ENCODE measurements around the gene XKR7.

The XKR7 gene

GRCh38 chr20:32006841-32007786, 39.2 kb downstream of the XKR7 start:
- intact Hi-C loops (cut with DNase I), result no loop called here
- no peak for DNase-seq

DNA sequence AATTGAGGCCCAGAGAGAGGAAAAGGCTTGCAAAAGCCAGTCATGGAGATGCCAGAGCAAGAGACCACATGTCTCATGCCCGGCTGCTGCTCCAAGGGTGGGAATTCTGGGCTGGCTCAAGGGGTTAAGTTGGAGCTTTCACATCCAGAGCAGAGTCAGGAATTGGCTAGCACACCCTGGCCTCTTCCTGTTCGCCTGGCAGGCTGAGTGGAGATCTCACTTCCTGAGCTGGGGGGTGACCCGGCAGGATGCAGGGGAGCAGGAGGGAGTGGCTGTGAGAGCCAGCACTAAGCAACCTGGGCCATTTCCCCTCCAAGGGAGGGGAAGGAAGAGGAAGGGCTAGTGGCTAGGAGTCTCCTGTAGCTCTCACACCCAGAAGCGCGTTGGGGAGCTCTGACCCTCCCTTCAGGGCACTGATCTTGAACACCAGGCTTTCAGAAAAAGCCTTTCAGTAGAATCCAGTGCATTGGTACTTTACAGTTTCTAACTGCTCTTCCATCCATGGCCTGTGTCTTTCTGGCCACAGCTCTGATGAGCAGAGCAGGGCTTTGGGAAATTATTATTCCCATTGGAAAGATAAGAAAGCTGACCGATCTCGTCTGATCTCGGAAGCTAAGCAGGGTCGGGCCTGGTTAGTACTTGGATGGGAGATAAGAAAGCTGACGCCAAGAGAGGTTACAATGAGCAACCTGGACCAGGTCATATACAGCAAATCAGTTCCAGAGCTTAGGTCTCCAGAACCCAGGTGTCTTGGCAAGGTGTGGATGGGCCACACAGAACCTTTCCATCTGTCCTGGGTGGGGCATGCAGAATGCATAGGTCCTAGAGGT, 40.1 kb downstream of the XKR7 start:
- DNase-seq, result no peak
- intact Hi-C loops (cut with DNase I), result no loop called here

DNA sequence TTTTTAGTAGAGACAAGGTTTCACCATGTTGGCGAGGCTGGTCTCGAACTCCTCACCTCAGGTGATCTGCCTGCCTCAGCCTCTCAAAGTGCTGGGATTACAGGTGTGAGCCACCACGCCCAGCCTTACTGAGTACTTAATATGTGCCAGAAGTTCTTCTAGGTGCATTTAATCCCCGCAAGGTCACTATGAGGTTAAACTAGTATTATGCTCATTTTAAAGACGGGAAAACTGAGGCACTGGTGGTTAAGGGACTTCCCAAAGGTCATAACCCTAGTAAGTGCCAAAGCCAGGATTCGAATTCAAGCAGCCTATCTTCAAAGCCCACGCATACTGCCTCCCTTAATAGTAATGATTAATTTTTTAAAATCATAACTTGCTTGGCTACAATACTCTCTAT, 41.6 kb downstream of the XKR7 start:
- intact Hi-C loops (cut with DNase I), result no loop called here
- no peak for DNase-seq

DNA sequence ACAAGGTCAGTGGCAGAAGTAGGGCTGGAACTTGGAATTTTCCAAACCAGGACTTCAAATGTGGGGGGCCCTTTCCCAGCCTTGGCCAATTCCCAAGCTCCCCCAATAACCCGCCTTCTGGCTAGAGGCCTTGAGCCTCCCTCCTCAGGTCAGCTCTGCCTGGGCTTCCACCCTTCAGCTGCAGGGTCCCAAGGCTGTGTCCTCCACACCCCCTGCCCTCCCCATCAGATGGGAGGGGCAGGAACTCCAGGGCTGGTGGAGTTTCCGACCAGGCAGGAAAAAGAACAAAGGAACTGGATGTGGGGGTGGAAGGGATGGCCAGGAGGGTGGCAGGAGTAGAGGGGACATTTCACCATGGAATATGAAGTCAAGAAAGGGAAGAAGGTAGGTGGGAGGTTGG, 42.1 kb downstream of the XKR7 start, which contains the start of gene CCM2L:
Gene CCM2L (plus strand): TSS at position 338 of the 400 bp plus-strand sequence. CDS start 17 bp downstream, at position 355.
- intact Hi-C loops (cut with DNase I), result no loop called here
- DNase-seq, result no peak

- intact Hi-C loops (cut with DNase I), result no loop called here
- no peak for DNase-seq
Observed at GRCh38 chr20:32010666-32011065, 42.7 kb downstream of the XKR7 start.

GRCh38 chr20:32012159-32012688, 44.3 kb downstream of the XKR7 start:
- intact Hi-C loops (cut with DNase I), result no loop called here
- DNase-seq, result no peak

DNA sequence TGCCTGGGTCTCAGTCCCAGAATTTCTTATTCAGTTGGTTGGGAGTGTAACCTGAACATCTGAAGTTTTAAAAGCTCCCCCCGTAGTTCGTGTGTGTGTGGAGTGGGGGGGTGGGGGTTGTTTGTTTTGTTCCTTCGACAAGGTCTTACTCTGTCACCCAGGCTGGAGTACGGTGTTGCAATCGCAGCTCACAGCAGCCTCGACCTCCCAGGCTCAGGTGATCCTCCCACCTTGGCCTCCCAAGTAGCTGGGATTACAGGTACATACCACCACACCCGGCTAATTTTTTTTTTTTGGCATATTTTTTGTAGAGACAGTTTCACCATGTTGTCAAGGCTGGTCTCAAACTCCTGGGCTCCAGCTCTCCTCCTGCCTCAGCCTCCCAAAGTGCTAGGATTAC, 45.4 kb downstream of the XKR7 start:
- DNase-seq, result no peak

GRCh38 chr20:32017711-32018251, 49.8 kb downstream of the XKR7 start:
- intact Hi-C loops (cut with DNase I), result no loop called here
- DNase-seq, result no peak

More for the DNA sequence above, 45.4 kb downstream of the XKR7 start:
- intact Hi-C loops (cut with DNase I), result no loop called here

GRCh38 chr20:32018269-32019155, 50.6 kb downstream of the XKR7 start:
- intact Hi-C loops (cut with DNase I), result no loop called here
- DNase-seq, result peak in 12 of 42 donors; percentile 12 to 63 (median 32)

DNA sequence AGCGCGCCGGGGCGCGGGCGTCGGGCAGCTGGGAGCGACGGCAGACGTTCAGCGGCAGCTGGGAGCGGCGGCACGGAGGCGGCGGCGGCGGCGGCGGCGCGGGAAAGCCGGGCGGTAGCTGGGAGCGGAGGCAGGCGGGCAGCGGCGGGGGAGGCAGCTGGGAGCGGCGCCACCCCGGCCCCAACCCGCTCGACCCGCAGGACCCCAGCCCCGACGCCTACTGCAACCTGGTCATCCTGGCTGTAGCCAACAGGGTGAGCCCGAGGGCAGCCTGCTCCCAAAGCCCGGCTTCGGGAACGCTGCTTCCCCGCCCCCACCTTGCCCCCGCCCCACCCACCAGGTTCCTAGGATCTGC, 51.2 kb downstream of the XKR7 start:
- peak in 2 of 42 donors; percentile 11 to 52 for DNase-seq

GRCh38 chr20:32019563-32020463, 51.9 kb downstream of the XKR7 start:
- DNase-seq, result no peak
- intact Hi-C loops (cut with DNase I), result no loop called here

More for the DNA sequence above, 51.2 kb downstream of the XKR7 start:
- intact Hi-C loops (cut with DNase I), result no loop called here

DNA sequence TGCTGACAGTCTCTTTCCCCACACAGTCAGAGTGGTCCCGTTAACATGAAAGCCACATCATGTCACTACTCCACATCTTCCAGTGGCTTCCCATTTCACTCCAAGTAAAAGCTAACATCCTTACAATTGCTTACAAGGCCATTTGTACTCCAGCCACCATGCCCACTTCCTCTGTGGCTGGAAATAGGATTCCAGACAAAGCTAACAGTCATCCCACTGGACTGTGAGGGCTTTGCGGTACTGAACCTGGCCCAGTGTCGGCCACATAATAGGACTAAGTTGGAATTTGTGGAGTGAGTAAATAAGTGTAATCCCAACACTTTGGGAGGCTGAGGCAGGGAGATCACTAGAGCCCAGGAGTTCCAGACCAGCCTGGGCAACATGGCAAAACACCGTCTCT, 53.1 kb downstream of the XKR7 start:
- DNase-seq, result no peak
- intact Hi-C loops (cut with DNase I), result no loop called here

DNA sequence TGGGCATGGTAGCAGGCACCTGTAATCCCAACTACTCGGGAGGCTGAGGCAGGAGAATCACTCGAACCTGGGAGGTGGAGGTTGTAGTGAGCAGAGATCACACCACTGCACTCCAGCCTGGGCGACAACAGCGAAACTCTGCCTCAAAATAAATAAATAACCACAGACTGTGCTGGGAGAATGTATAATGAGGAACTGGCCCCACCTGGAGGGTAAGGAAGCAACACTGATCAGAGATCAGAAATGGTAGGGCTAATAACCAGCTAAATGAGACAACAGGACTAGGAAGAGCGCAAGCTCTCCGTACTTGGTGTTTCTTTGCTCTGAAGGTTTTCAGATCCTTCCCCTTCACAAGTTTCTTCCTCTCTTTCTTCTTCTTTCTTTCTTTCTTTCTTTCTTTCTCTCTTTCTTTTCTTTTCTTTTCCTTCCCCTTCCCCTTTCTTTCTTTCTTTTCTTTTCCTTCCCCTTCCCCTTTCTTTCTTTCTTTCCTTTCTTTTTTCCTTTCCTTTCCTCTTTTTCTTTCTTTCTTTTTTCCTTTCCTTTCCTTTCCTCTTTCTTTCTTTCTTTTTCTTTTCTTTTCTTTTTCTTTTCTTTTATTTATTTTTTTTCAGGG, 56.8 kb downstream of the XKR7 start:
- intact Hi-C loops (cut with DNase I), result no loop called here

GRCh38 chr20:32027643-32028042, 59.7 kb downstream of the XKR7 start:
- intact Hi-C loops (cut with DNase I), result no loop called here
- DNase-seq, result no peak

More for the DNA sequence above, 56.8 kb downstream of the XKR7 start:
- no peak for DNase-seq

DNA sequence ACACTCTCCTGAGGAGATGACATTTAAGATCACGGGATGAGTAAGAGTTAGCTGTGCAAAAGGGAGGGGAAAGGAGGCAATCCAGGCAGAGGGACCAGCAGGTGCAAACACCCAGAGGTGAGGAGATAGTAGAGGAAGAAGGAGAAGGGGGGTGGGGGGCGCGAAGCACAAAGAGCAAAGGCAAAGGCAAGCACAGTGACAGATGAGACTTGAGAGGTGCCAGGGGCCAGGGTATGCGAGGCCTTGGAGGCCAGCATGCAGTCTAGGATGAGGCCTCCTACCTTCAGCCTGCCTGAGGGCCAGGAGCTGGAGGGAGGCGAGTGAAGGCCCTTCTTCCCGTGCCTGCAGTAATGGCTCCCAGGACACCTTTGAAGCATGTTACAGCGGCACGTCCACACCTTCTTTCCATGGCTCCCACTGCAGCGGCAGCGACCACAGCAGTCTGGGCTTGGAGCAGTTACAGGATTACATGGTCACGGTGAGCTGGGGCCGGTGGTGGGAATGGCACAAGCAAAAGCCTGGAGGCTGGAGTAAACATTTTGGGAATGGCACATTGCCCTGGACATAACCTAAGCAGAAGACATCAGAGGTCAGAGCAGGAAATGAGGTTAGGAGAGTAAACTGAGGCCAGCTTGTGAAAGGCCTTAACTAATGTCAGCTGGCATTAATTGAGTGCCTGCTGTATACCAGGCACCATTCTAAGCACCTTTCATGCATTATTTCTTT, 60.9 kb downstream of the XKR7 start:
- DNase-seq, result no peak
- intact Hi-C loops (cut with DNase I), result no loop called here

GRCh38 chr20:32029561-32029960, 61.6 kb downstream of the XKR7 start:
- no peak for DNase-seq
- intact Hi-C loops (cut with DNase I), result no loop called here

All from head of caudate nucleus (tissue), 42 donors.